IMR-90 (cell line): Measurements from ENCODE around the gene STK31. TPM values are rescaled to one million over a fixed set of nuclear protein-coding genes. Genes with fewer than 3 reads are reported as not detected.

ENCODE experiments used
- ATAC-seq: fragments of 200-7000 bp; cut with Tn5 transposase; 2 replicates; pipeline ENCODE4 v1.9.1; 2020; ENCODE audit warnings: low read depth, mild to moderate bottlenecking, moderate library complexity
- BruUV-seq: library from RNA; stranded (reverse); fragments of 400-500 nt; replicated peaks from 2 replicates; lab custom pipeline; 2021; lab: Mats Ljungman, UMichigan
- CTCF ChIA-PET: fragments of 300-600 bp; formaldehyde crosslinking; extraction: SDS; loops from one replicate; lab custom pipeline; 2021; ENCODE audit warnings: antibody characterized with exemption; lab: Yijun Ruan, JAX
- POLR2A ChIA-PET: fragments of 300-600 bp; sonication (Branson Sonifier 250); formaldehyde crosslinking; loops from one replicate; lab custom pipeline; 2022; ENCODE audit warnings: antibody characterized with exemption; ENCODE audit not compliant: unreplicated experiment; lab: Charles Lee
- DNase-seq: peaks from one replicate; pipeline ENCODE4 v3.0.0; 2013
- H2AFZ ChIP-seq: replicated peaks from 2 replicates; pipeline ENCODE3; 2013; ENCODE audit warnings: low read length, mild to moderate bottlenecking; ENCODE audit not compliant: poor library complexity
- H2AK5ac ChIP-seq: 2 replicates; pipeline ENCODE4 v1.6.1; 2013; ENCODE audit warnings: low read depth, low read length, inconsistent platforms
- H2AK9ac ChIP-seq: replicated peaks from 2 replicates; pipeline ENCODE3; 2013; ENCODE audit warnings: mild to moderate bottlenecking, low read depth, low read length, moderate library complexity; ENCODE audit not compliant: poor library complexity
- H2BK120ac ChIP-seq: 2 replicates; pipeline ENCODE4 v1.6.1; 2013; ENCODE audit warnings: low read depth, low read length, inconsistent platforms
- H2BK15ac ChIP-seq: 3 replicates; pipeline ENCODE4 v1.6.1; 2013; ENCODE audit warnings: low read depth, low read length, inconsistent platforms
- H2BK20ac ChIP-seq: 2 replicates; pipeline ENCODE4 v1.6.1; 2013; ENCODE audit warnings: low read depth, mild to moderate bottlenecking, inconsistent platforms, low read length, moderate library complexity
- H2BK5ac ChIP-seq: 2 replicates; pipeline ENCODE4 v1.6.1; 2013; ENCODE audit warnings: mild to moderate bottlenecking, low read depth, low read length, inconsistent platforms; ENCODE audit not compliant: poor library complexity, severe bottlenecking
- H3K14ac ChIP-seq: replicated peaks from 2 replicates; pipeline ENCODE4 v1.6.1; 2013; ENCODE audit warnings: low read depth, low read length, inconsistent platforms
- H3K18ac ChIP-seq: 2 replicates; pipeline ENCODE4 v1.6.1; 2013; ENCODE audit warnings: low read depth, low read length, control low read depth
- H3K23ac ChIP-seq: 2 replicates; pipeline ENCODE4 v1.6.1; 2013; ENCODE audit warnings: low read depth, low read length, inconsistent platforms
- H3K27ac ChIP-seq: 2 replicates; pipeline ENCODE4 v1.5.1; 2013; ENCODE audit warnings: mild to moderate bottlenecking, control low read depth, low read length; ENCODE audit not compliant: insufficient read depth
- H3K27me3 ChIP-seq: 2 replicates; pipeline ENCODE4 v1.6.1; 2013; ENCODE audit warnings: low read length; ENCODE audit not compliant: control insufficient read depth, insufficient read depth
- H3K36me3 ChIP-seq: 2 replicates; pipeline ENCODE4 v1.6.1; 2013; ENCODE audit warnings: low read length, mixed read lengths; ENCODE audit not compliant: control insufficient read depth, insufficient read depth
- H3K4ac ChIP-seq: 2 replicates; pipeline ENCODE4 v1.6.1; 2013; ENCODE audit warnings: low read depth, low read length, inconsistent platforms
- H3K4me1 ChIP-seq: 2 replicates; pipeline ENCODE4 v1.6.1; 2013; ENCODE audit warnings: low read length, mixed read lengths; ENCODE audit not compliant: control insufficient read depth, insufficient read depth
- H3K4me2 ChIP-seq: 2 replicates; pipeline ENCODE4 v1.6.1; 2013; ENCODE audit warnings: low read depth, mild to moderate bottlenecking, control low read depth, low read length, moderate library complexity
- H3K4me3 ChIP-seq: 2 replicates; pipeline ENCODE4 v1.5.1; 2013; ENCODE audit warnings: low read depth, mild to moderate bottlenecking, control low read depth, low read length, moderate library complexity; ENCODE audit not compliant: insufficient read depth
- H3K56ac ChIP-seq: 2 replicates; pipeline ENCODE4 v1.6.1; 2013; ENCODE audit warnings: low read length, inconsistent platforms; ENCODE audit not compliant: insufficient read depth; ENCODE audit errors: extremely low read depth
- H3K79me1 ChIP-seq, 2 experiments: 2 replicates each; pipeline ENCODE4 v1.6.1; 2013; ENCODE audit warnings: low read length in 2 of 2, inconsistent platforms in 1 of 2, low read depth in 1 of 2
- H3K9ac ChIP-seq: 2 replicates; pipeline ENCODE4 v1.6.1; 2013; ENCODE audit warnings: low read depth, low read length, control low read depth
- H3K9me1 ChIP-seq: 2 replicates; pipeline ENCODE4 v1.6.1; 2013; ENCODE audit warnings: low read length, inconsistent platforms; ENCODE audit not compliant: insufficient read depth
- H3K9me3 ChIP-seq: 2 replicates; pipeline ENCODE4 v1.6.1; 2013; ENCODE audit warnings: low read length; ENCODE audit not compliant: control insufficient read depth, insufficient read depth
- H4K20me1 ChIP-seq: 2 replicates; pipeline ENCODE4 v1.6.1; 2013; ENCODE audit warnings: low read length, inconsistent platforms; ENCODE audit not compliant: insufficient read depth
- H4K5ac ChIP-seq: 2 replicates; pipeline ENCODE4 v1.6.1; 2013; ENCODE audit warnings: mild to moderate bottlenecking, low read depth, low read length, control low read depth
- H4K8ac ChIP-seq, 2 experiments: 2 replicates each; pipeline ENCODE4 v1.6.1; 2013; ENCODE audit warnings: low read depth in 2 of 2, low read length in 2 of 2, control low read depth in 1 of 2, inconsistent platforms in 1 of 2
- H4K91ac ChIP-seq: 2 replicates; pipeline ENCODE4 v1.6.1; 2013; ENCODE audit warnings: low read depth, low read length, inconsistent platforms; ENCODE audit not compliant: insufficient read depth
- BHLHE40 ChIP-seq: fragments of 150-350 bp; IDR thresholded peaks from 2 replicates; pipeline ENCODE4 v1.6.1; 2016; ENCODE audit warnings: mild to moderate bottlenecking, low read depth, low read length
- CEBPB ChIP-seq: IDR thresholded peaks from 2 replicates; pipeline ENCODE4 v1.6.1; 2012; ENCODE audit warnings: low read depth, low read length, improper control_type of control experiment
- CHD1 ChIP-seq: IDR thresholded peaks from 2 replicates; pipeline ENCODE4 v1.6.1; 2012; ENCODE audit warnings: low read depth, low read length, improper control_type of control experiment
- MAZ ChIP-seq: IDR thresholded peaks from 2 replicates; pipeline ENCODE4 v1.6.1; 2012; ENCODE audit warnings: low read depth, mild to moderate bottlenecking, low read length, improper control_type of control experiment, moderate library complexity, borderline replicate concordance
- MXI1 ChIP-seq: IDR thresholded peaks from 2 replicates; pipeline ENCODE4 v1.6.1; 2012; ENCODE audit warnings: low read depth, mild to moderate bottlenecking, low read length, moderate library complexity, borderline replicate concordance
- NFE2L2 ChIP-seq: fragments of 150-350 bp; IDR thresholded peaks from 2 replicates; pipeline ENCODE4 v1.6.1; 2016; ENCODE audit warnings: low read depth, mild to moderate bottlenecking, low read length
- POLR2A ChIP-seq: IDR thresholded peaks from 2 replicates; pipeline ENCODE4 v1.6.1; 2012; ENCODE audit warnings: mild to moderate bottlenecking, low read depth, low read length
- RAD21 ChIP-seq: IDR thresholded peaks from 2 replicates; pipeline ENCODE4 v1.6.1; 2012; ENCODE audit warnings: low read length, improper control_type of control experiment
- RCOR1 ChIP-seq: IDR thresholded peaks from 2 replicates; pipeline ENCODE4 v1.6.1; 2012; ENCODE audit warnings: mild to moderate bottlenecking, low read length, improper control_type of control experiment; ENCODE audit not compliant: insufficient replicate concordance
- RFX5 ChIP-seq: IDR thresholded peaks from 2 replicates; pipeline ENCODE4 v1.8.0; 2012; ENCODE audit warnings: low read depth, mild to moderate bottlenecking, low read length, moderate library complexity
- SMC3 ChIP-seq: fragments of 150-350 bp; IDR thresholded peaks from 2 replicates; pipeline ENCODE4 v1.6.1; 2016; ENCODE audit warnings: low read depth, mild to moderate bottlenecking, antibody characterized with exemption, low read length, moderate library complexity
- WGBS, 2 experiments: methylation state at CpG; one replicate each; pipeline versions ENCODE4 v1.1.5 to v1.1.7; 2013; ENCODE audit warnings: missing lambda C conversion rate in 2 of 2; ENCODE audit not compliant: insufficient read length in 1 of 2; ENCODE audit errors: extremely low coverage in 2 of 2; 5-methylcytosine and 5-hydroxymethylcytosine counted together
- dilution Hi-C: fragments of 300-500 bp; cut with HindIII; formaldehyde crosslinking; loops from one replicate; pipeline ENCODE4 v1.14.3; 2018; ENCODE audit warnings: low sequenced_read_pairs; ENCODE audit not compliant: unreplicated experiment
- in situ Hi-C: fragments of 300-500 bp; cut with MboI; formaldehyde crosslinking; loops from 3 replicates; pipeline ENCODE4 v1.14.3; 2019; ENCODE audit warnings: low sequenced_read_pairs, inconsistent platforms, mixed read lengths
- intact Hi-C: fragments of 100-400 bp; cut with micrococcal nuclease; formaldehyde crosslinking; loops from 2 replicates; pipeline ENCODE4 v1.10.0; 2022
- polyA plus RNA-seq, 3 experiments: library from polyadenylated mRNA; depleted of rRNA; stranded (reverse); fragments of >200 nt; gene quantifications; 2 replicates each; pipeline ENCODE4 v1.2.3, GENCODE V29; 2012; ENCODE audit warnings: low replicate concordance in 1 of 3
- total RNA-seq: library from RNA; depleted of rRNA; stranded (reverse); fragments of >200 nt; gene quantifications from 2 replicates; pipeline ENCODE4 v1.2.3, GENCODE V29; 2012
- TF ChIP-seq, protein P1 (sequence below): conservative IDR thresholded peaks from 2 replicates; pipeline ENCODE4 v1.5.1; 2012; ENCODE audit warnings: mild to moderate bottlenecking, low read depth, low read length, improper control_type of control experiment

STK31 gene
- total and polyA plus RNA-seq, 2 of the 4 experiments (the other 2 are of a cell fraction): not detected

DNA sequence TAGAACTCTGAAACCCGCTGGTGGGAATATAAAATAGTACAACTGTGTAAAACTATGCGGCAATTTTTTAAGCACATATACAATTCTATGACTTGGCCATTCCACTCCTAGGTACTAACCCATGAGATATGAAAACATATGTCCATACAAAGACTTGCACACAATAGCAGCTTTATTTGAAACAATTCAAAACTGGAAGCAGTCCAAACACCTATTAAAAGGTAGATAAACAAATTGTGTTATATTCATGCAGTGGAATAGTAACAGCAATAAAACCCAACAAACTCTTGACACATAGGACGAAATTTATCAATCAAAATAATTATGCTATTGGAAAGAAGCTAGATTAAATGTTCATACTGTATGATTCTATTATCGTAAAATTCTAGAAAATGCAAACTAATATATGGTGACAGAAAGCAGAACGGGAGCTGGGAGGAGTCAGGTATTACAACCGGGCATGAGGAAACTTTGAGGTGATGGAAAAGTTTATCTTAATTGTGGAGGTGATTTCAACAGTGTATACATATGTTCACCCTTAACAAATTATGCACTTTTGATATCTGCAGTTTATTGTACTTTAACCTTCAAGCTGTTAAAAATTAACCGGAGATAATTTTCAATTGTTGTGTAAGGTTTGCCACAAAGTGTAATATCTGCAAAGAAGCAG lies 803 bp upstream of the STK31 start:
- Histone ChIP-seq H2BK5ac (no peak overlapping the region), H4K91ac (no peak overlapping the region), H3K18ac (no peak overlapping the region), H3K4ac (no peak overlapping the region), H3K79me1 (no peaks in the 10 kb centered on the region), H4K5ac (no peak overlapping the region), H4K8ac (no peak overlapping the region), H4K20me1 (no peaks in the 10 kb centered on the region; the same call in 1 of the 2 replicates), H3K36me3 (no peaks in the 10 kb centered on the region), H2BK15ac (no peak overlapping the region), H2AFZ (no peak overlapping the region), H3K9me1 (no peaks in the 10 kb centered on the region), H2AK5ac (no peak overlapping the region), H3K23ac (no peak overlapping the region), H3K9me3 (peaks cover 6% of the 10 kb centered on the region), H2AK9ac (no peak overlapping the region), H3K14ac (no peak overlapping the region), H3K4me1 (peaks cover 2% of the 10 kb centered on the region; the same call in 1 of the 2 replicates), H3K27me3 (no peaks in the 10 kb centered on the region), H3K4me3 (no peak overlapping the region), H2BK20ac (no peak overlapping the region), H2BK120ac (no peak overlapping the region), H3K56ac (no peak overlapping the region), H3K27ac (no peak overlapping the region), H3K9ac (no peak overlapping the region), H3K4me2 (no peak overlapping the region)
- CTCF ChIA-PET: interaction anchor here (0.8 to 2.2 kb wide), 3 partner anchors 12 to 139 kb away, joined by 3 to 14 read pairs (median 7); no protein-coding TSS in a partner anchor
- dilution Hi-C loops (loop anchor here (25.0 kb wide), 1 partner anchor 122 kb away; the partner anchor contains the start of gene CCDC126), intact Hi-C loops (no loop called here), in situ Hi-C loops (loop anchor here (5.0 to 10.0 kb wide), 2 partner anchors 137 to 434 kb away; no protein-coding TSS in a partner anchor)
- BruUV-seq: no TSS peak
- no CpG with 5 or more reads among the region's 7 CpGs for WGBS, 2 experiments
- POLR2A ChIA-PET: no interaction called here
- DNase-seq (no peak), ATAC-seq (no peak)
- no peak for TF ChIP-seq RAD21
- no peak for TF ChIP-seq NFE2L2
- no peak for TF ChIP-seq RCOR1
- TF ChIP-seq BHLHE40: no peak
- no peak for TF ChIP-seq MAZ
- TF ChIP-seq MXI1: no peak
- TF ChIP-seq, protein P1, sequence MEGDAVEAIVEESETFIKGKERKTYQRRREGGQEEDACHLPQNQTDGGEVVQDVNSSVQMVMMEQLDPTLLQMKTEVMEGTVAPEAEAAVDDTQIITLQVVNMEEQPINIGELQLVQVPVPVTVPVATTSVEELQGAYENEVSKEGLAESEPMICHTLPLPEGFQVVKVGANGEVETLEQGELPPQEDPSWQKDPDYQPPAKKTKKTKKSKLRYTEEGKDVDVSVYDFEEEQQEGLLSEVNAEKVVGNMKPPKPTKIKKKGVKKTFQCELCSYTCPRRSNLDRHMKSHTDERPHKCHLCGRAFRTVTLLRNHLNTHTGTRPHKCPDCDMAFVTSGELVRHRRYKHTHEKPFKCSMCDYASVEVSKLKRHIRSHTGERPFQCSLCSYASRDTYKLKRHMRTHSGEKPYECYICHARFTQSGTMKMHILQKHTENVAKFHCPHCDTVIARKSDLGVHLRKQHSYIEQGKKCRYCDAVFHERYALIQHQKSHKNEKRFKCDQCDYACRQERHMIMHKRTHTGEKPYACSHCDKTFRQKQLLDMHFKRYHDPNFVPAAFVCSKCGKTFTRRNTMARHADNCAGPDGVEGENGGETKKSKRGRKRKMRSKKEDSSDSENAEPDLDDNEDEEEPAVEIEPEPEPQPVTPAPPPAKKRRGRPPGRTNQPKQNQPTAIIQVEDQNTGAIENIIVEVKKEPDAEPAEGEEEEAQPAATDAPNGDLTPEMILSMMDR: no peak
- TF ChIP-seq CHD1: no peak
- TF ChIP-seq POLR2A: no peak
- no peak for TF ChIP-seq SMC3
- no peak for TF ChIP-seq CEBPB
- TF ChIP-seq RFX5: no peak
